ENCODE data around the gene TXNL4A.
A peak's percentile ranks its signal among the peaks of the same experiment; 100 is the strongest.
"Not testable (repeated sequence)": the region's sequence is repeated elsewhere in the genome, so short reads cannot be mapped to it uniquely, and the experiment has no call there.

Gene TXNL4A, protein sequence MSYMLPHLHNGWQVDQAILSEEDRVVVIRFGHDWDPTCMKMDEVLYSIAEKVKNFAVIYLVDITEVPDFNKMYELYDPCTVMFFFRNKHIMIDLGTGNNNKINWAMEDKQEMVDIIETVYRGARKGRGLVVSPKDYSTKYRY

DNA sequence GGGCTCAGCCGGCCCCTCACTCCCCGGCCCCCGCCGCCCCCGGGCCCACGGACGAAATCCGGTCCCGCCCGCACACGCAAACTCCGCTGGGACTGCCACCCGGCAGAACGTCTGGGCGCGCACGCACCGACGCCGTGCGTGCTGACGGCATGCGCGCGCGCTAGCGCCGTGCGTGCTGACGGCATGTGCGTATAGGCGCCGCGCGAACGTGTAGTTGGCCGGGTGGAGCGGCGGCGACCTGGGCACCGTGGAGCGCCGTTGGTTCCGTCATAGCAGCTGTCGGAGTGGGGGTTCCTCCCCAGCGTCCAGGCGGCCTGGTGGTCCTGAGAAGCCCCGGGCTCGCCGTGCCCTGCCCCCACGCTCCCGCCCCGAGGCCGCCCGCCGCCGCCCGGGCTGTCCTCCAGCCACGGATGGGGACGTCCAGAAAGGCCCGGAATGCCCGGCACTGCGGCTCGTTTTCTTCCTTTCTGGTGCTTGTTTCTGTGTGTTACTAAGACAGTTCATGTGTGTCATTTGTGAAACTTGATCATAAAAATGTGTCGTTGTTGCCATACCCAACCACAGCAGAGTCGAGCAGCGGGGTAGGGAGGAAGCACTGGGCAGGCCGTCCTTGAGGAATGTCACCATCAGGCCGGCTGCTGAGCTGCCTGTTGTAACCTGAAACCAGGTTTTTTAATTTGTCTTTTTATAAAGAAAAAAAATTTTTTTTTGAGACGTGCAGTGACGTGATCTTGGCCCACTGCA lies at the start of gene TXNL4A:
Gene TXNL4A (minus strand): TSS at position 113 of the 744 bp plus-strand sequence. CDS start 171 bp downstream, outside the sequence.
- peak; percentile 81 for DNase-seq

DNA sequence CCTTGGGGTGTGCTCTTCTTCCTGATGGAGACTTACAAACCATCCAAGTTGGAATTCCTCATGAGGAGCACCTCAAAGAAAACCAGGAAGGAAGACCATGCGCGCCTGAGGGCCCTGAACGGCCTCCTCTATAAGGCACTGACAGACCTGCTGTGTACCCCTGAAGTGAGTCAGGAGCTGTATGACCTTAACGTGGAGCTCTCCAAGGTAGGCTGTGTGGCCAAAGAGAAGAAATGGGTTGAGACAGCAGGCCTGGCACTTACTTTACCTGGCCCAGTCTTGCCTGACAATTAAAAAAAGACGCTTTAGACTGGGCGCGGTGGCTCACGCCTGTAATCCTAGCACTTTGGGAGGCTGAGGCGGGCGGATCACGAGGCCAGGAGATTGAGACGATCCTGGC lies 48.9 kb upstream of the TXNL4A start:
- no peak for DNase-seq

DNA sequence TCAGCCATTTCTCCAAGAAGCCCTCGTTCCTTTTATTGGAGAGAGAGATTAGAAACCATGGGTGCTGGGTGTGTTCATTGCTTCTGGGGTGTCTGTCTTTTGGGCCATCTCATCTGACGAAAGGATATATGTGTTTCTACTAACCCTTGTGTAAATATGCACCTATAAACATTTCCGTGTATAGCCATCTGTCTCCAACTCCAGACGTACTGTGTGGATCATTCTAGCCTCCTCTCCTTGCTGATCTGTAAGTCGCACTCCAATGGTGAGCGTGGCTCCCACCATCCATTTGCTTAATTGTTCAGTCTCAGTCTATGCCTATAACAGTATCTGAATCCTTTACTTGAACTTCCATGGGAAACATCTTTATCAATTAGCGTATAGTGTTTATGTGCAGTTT lies 47.6 kb upstream of the TXNL4A start:
- no peak for DNase-seq

DNA sequence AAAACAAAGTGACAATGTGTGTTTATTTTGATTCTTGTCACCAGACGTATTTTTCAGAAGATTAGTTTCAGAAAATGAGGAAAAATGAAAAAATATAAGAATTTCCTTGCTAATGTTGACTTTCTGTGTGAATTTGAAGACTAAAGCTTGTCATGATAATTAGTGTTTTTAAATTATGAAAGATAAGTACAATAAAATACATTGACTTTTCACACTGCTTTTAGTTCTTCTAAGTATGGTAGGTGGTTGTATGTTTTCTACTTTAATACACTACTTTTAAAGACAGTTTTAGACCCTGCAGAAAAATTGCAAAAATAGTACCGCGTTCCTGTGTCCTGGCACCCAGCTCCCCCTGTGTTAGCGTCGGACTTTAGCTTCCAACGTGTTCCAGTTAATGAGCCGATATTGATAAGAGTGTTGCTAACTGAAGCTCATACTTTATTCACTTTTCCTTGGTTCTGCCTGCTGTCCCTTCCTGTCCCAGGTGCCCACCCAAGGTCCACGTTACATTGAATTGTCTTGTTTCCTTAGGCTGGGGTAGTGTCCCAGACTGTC lies 46.6 kb upstream of the TXNL4A start:
- DNase-seq: no peak

DNA sequence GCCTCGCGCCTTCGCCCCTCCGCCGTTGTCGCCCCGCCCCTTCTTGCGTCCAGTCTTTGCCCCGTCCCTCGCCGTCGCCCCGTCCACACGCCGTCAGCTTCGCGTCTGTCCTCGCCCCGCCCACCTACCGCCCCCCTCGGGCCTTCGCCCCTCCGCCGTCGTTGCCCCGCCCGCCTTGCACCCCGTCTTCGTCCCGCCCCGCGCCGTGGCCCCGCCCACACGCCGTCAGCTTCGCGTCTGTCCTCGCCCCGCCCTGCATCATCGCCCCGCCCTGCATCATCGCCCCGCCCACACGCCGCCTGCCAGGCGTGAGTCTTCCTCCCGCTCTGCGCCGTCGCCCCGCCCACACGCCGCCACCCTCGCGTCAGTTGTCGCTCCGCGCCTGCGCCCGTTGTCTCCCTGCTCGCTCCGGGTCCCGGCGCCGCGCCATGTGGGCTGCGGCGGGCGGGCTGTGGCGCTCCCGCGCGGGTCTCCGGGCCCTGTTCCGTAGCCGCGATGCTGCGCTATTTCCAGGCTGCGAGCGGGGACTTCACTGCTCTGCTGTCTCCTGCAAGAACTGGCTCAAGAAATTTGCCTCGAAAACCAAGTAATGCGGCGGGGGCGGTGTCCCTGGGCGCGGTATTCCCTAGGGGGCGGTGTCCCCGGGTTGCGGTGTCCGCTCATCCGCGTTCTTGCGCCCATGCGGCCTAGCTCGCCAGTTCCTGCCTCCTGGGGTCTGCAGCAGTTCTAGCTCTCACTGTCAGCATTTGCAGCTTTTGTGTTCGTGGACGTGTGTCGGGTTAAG lies 45.9 kb upstream of the TXNL4A start, which contains the start of gene RBFA:
Gene RBFA (plus strand): TSS at position 367 of the 784 bp plus-strand sequence. CDS start 62 bp downstream, at position 429.
- peak; percentile 100 for DNase-seq

DNA sequence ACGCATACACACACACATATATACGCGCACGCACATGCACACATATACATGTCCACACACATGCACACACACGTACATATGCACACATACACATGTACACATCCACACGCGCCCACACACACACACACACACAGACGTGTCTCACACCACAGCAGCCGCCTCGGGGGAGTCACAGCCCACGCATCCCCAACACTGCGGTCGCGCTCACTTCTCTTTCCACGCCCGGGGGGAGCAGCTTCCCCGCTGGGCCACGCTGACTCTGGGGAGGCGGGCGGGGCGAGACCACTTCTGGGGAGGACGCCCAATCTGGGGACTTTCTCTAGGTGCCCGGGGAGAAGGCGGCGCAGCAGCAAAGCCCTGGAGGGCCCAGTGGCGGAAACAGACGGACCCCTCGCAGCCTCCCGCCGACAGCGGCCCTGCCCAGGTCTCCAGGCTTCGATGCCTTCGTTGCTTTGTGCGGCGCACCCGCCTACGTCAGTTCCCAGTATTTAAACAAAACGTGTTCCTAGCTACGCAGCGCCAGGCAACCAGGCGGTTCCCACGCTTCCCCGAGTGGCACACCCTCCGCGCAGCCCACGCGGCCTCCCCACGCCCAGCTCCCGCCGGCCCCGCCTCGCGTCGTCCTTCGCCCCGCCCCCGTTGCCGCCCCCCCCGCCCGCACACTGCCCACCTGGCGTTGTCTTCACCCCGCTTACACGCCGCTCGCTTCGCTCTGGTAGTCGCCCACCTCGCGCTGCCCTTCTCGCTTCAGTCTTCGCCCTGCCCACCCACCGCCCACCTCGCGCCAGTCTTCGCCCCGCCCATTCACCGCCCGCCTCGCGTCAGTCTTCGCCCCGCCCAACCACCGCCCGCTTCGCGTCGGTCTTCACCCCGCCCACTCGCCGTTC lies 45.1 kb upstream of the TXNL4A start:
- DNase-seq: peak; percentile 68

DNA sequence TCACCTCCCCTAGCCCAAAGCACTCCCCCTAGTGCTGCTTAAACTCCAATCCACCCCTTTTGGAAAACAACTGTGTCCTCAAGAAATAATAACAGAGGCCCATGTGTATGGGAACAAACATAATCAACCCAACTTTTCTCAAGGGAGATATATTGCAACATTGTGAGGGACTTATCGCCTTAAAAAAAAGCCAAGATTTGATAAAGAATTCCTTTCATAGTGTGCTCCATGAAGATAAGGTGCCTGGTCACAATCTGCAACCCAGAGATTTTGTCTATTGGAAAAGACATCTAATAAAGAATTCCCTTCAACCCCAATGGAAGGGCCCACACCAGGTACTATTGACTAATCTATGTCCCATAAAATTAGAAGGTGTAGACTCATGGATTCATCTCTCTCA lies 41.3 kb upstream of the TXNL4A start:
- no peak for DNase-seq

DNA sequence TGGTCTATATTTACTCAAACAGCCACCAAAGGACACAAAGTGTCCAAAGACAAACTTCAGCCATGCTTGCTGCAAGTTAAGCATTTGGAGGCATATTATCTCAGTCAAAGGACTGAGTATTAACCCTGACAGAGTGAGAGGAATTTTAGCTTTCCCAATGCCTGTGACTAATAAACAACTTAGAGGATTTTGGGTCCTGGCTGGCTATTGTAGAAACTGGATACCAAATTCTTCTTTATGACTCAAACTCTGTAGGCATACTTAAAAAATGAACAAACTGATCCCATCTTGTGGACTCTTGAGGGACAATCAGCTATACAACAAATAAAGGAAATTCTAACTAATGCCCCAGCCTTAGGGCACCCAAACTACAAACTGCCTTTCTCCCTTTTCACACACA lies 39.4 kb upstream of the TXNL4A start:
- DNase-seq: not testable (repeated sequence)

DNA sequence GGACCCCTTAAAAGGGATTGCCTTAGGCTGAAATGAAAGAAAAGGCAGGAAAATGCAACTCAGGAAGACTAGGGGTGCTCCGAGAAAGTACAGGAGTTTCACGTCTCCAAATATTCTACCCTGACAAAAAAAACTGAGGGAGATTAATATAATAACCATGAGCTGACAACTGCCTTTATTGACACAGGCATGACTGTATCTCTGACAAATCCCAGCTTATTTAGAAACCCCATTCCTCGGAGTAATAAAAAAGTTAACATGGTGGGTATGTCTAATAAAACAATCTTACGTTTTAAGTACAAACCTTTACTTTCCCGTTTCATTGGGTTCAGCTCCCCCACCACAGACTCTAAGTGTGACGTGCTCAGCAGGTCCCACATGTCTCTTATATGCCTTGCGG lies 38.0 kb upstream of the TXNL4A start:
- DNase-seq: no peak

DNA sequence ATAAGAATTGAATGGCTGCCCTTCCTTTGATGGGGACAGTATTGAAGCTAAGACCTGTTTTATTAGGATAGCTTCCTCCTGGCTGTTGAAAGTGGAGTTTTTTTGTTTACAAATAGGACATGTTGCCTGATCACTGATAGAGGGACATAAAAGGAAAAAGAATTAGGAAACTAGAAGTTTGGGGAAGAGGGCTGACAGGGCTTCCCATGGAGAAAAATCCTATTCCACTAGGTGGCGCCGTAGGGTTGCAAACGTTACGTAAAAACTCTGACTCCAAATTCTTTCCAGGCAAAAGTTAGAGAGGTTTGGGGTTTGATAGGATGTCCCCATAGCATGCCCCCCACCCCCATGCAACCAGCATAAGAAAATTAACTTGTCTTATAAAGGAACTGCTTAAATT lies 34.8 kb upstream of the TXNL4A start:
- DNase-seq: no peak

DNA sequence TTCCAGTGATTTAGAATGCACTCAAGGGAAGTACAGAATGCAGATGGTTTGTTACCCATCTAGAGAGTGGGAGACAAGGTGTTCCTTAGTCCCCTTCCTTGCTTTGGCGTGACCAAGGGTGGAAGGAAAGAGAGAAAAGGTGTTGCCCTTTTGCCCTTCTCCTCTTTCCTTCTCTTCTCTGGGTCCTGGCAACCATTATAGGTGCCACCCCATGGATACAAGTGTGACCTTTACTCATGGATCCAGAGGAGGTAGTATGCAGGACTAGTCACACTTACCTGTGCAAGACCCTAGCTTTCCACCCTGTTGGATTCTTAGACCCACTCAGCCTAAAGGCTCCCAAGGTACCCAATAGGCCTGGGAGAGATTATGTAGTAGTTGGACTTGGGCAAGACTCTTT lies 34.2 kb upstream of the TXNL4A start:
- DNase-seq: no peak

DNA sequence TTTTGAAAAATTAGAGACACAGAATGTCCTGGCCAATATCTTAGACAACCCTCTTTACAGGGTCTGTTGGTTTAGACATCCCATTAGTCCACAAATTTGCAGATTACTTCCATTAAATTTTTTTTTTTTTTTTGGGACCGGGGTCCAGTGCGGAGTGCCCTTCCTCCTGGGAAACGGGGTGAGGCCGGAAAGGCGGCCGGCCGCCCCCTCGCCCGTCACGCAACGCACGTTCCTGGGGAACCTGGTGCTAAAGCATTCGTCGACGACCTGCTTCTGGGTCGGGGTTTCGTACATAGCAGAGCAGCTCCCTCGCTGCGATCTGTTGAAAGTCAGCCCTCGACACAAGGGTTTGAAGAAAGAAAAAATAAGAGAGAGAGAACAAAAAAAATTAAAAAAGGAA lies 24.4 kb upstream of the TXNL4A start:
- DNase-seq: no peak

DNA sequence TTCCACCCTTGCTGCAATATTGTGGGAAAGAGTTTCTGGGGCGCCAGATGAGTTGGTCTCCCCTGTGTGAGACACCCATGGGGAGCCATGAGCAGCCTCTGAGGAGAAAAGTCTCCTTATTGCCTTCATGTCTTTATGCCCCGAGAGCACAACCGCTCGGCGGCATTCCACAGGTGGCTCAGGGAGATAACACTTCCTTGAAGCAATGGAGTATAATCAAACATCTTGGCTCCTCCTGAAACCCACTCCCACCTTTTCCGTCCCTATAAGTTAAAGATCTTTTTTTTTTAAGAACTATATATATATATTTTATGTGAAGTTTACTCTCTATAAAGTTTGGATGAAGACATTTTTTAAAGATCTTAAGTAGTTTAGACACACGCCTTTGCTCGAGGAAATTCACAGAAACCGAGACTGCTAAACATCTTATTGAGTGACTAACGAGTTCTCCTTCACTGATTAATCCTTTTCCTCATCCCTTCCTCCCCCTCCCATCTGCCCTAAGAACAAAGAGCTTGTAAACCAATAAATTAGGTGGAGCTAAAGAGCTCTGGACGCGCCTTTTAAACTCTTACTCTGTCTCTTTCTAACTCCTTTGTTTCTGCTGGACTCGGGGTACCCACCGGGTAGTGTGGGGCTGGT lies 23.3 kb upstream of the TXNL4A start:
- not testable (repeated sequence) for DNase-seq

DNA sequence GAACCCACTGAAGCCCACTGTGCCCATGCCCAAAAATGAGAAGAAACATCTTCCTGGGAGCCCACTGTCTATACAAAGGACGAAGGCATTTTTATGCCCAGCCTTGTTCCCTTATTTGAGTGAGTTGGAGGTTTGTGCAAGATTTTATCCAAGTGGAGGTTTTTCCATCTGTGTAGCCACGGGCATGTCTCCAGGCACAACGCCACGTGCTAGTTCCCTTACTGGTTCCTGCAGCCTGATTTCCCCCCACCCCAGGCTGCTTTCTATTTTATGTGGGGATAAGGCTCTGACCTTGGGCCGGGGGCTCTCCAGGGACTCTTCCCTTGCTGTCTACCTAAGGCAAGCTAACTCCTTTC lies 22.2 kb upstream of the TXNL4A start:
- no peak for DNase-seq

DNA sequence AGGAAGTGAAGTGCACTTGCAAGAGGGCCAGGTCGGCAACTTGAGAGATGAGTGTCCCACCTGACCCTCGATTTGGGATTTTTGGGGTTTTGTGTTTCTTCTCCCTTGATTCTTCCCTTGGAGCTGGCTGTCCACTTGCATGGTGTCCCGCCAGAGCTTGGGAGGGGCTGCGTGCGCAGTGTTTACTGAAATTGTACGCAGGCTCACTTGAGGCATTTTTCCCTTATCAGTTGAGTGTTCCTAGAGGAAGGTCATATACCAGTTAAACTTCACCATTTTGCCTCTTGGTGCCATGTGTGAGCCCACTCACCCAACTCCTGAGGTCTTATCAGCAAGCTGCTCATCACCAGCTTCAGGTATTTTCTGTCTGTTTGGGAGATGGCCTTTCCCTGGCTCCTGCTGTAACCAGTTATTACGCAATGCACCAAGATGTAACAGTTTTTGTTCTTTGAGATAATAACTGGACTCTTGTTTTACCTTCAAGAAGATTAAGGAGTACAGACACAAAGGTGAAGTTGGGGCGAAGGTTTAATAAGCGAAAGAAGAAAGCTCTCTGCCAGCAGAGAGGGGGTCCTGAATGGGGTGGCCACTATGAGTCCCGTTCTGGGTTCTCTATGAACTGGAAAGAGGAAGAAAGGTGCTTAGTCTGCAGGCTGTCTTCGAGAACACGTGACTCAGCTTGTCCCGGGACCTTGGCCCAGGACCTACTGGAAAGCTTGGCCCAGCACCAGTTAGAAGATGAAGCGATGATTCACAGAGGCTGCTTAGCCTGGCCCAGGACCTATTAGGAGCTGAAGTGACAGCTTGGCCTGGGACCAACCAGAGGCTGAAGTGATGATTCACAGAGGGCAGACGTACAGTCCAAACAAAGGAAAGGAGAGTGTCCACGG lies 21.5 kb upstream of the TXNL4A start:
- DNase-seq: no peak

DNA sequence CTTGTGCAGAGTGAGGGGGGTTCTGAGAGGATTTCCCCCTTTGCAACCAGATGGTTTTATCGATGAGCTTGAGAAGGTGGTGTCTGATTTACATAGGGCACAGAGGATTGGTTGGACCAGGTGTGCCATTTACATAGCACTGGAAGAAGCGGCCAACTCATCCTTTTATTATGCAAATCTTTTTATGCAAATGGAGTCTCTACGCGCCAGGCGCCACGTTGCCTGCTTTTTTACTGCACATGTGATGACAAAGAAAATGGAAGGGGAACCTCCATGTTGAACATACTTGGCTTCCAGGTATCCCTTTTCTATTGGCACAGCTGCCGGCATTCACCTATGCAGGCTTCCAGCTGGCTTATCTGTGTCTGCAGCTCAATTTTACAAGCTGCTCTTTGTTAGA lies 18.4 kb upstream of the TXNL4A start:
- DNase-seq: no peak

DNA sequence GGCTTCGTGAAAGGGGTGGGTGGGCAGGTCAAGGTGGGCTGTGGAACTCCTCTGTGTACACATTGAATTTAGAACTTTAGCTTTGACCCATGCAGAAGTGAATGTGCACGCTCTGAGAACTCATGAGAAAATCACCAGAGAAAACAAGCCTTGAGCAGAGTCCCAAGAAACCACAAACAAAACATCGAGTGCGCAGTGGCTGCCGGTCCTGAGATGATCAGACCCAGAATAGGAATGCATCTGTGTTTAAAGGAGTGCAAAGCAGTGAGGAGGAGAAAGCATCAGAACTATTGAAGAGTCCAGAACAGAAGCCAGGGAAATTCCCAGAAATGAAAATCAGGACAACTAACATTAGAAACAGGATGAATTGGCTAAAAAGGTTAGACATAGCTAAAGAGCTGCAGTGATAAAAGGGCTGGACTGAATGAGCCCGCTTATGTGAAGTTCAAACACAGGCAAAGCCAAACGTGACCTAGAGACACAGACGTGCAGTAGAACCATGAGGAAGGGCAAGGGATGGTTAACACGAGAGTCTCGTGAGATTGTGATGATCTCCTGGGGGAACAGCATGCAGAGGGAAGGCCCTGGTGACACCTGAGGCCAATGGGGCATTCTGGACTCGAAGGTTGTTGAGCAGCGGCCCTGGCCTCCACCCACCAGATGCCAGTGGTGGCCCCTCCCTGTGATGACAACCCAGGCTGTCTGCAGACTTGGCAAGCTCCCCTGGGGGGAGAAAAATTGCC lies 16.4 kb upstream of the TXNL4A start:
- no peak for DNase-seq

DNA sequence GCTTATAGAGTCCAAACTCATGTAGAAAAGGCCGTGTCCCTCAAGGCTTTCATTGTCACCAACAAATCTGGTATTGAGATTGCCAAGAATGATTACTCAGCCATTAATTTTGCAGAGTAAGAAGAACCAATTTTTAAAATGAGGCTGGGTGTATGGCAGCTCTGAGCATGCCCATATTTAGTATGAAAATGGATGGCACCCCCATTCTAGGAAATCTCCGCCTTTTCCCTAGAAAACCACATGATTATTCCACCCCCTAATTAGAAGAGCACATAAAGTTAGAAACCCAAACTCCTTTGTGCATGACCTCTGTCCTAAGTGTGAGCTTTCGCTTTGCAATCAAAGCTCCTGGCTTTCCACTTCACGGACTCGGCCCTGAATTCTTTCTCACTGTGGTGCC lies 14.1 kb upstream of the TXNL4A start:
- DNase-seq: no peak

DNA sequence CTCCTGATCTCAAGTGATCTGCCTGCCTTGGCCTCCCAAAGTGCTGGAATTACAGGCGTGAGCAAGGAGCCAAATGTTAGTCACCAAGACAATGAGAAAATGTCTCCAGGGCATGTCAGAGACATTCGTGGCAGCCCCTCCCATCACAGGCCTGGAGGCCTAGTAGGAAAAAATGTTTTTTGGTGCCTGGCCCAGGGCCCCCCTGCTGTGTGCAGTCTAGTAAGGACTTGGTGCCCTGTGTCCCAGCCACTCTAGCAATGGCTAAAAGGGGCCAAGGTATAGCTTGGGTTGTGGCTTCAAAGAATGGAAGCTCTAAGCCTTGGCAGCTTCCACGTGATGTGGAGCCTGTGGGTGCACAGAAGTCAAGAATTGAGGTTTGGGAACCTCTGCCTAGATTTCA lies 12.5 kb upstream of the TXNL4A start:
- DNase-seq: no peak

DNA sequence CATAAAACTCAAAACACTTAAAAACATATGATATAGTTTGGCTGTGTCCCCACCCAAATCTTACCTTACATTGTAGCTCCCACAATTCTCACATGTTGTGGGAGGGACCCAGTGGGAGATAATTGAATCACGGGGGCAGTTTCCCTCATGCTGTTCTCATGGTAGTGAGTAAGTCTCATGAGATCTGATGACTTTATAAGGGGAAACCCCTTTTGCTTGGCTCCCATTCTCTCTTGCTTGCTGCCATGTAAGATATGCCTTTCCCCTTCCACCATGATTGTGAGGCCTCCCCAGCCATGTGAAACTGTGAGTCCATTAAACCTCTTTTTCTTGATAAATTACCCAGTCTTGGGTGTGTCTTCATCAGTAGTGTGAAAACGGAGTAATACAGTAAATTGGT lies 11.3 kb upstream of the TXNL4A start:
- DNase-seq: not testable (repeated sequence)

Measured in activated CD4-positive, alpha-beta T cell treated with anti-CD3 and anti-CD28 coated beads, Interleukin-2, amount 50 U/mL, for 1 hour (primary cell).